Stimulated activated memory B cell treated with anti-CD40 and anti-IgM and Interleukin-4, amounts not matched to agents 10 μg/mL and 1 μg/mL and 100 μg/mL, for 72 hours (primary cell): Measurements from ENCODE around the gene TRIM37.
"Not testable (repeated sequence)": the region's sequence is repeated elsewhere in the genome, so short reads cannot be mapped to it uniquely, and the experiment has no call there.

Source experiments
- ATAC-seq: fragments of 150-1000 bp; cut with Tn5 transposase; 2 replicates; pipeline ENCODE4 v1.10.0; 2021
- H3K27ac Mint-ChIP-seq: one replicate; pipeline ENCODE4 v1.8.0; 2022; ENCODE audit warnings: mild to moderate bottlenecking, mixed read lengths
- H3K27me3 Mint-ChIP-seq: one replicate; pipeline ENCODE4 v1.8.0; 2022; ENCODE audit warnings: mixed read lengths
- H3K36me3 Mint-ChIP-seq: one replicate; pipeline ENCODE4 v1.8.0; 2022; ENCODE audit warnings: mixed read lengths
- H3K4me1 Mint-ChIP-seq: one replicate; pipeline ENCODE4 v1.8.0; 2022; ENCODE audit warnings: mixed read lengths
- H3K4me3 Mint-ChIP-seq: one replicate; pipeline ENCODE4 v1.8.0; 2022; ENCODE audit warnings: mild to moderate bottlenecking, moderate library complexity, mixed read lengths
- H3K9me3 Mint-ChIP-seq: one replicate; pipeline ENCODE4 v1.8.0; 2022; ENCODE audit warnings: mixed read lengths

Gene TRIM37

GRCh38 chr17:59093145-59093701 lies 13.5 kb downstream of the TRIM37 start:
- H3K9me3 Mint-ChIP-seq, result peaks cover 4% of the 10 kb centered on the region
- no peak for ATAC-seq
- H3K36me3 Mint-ChIP-seq, result peaks cover 16% of the 10 kb centered on the region
- peaks cover 23% of the 10 kb centered on the region for H3K4me1 Mint-ChIP-seq
- no peaks in the 10 kb centered on the region for H3K27me3 Mint-ChIP-seq
- no peak overlapping the region for H3K4me3 Mint-ChIP-seq
- H3K27ac Mint-ChIP-seq, result no peak overlapping the region

- H3K4me3 Mint-ChIP-seq, H3K27me3 Mint-ChIP-seq, H3K9me3 Mint-ChIP-seq, H3K27ac Mint-ChIP-seq, ATAC-seq: not testable (repeated sequence)
- Mint-ChIP-seq H3K36me3 (peaks cover 11% of the 10 kb centered on the region), H3K4me1 (peaks cover 12% of the 10 kb centered on the region)
These were observed 16.1 kb downstream of the TRIM37 start for GRCh38 chr17:59090593-59090992.

DNA sequence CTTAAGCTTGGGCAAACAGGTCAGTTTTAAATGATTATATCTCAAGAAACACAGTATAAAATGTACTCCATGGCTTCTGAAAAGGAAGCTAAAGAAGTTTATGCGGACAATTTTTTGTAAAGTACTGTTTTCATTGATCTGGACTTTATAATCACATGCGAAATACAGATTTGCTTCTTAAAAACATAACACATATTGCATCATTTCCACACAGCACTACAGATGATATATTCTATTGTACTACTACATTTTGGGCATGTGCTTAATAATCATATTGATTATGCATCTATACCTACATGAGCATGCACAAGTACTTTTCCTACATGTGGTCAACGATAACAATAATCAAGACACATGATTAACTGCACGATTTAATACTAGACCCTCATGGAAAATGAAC lies 22.5 kb downstream of the TRIM37 start:
- Mint-ChIP-seq H3K36me3 (peaks cover 42% of the 10 kb centered on the region), H3K4me3 (no peak overlapping the region), H3K27me3 (no peaks in the 10 kb centered on the region), H3K27ac (no peak overlapping the region), H3K4me1 (no peaks in the 10 kb centered on the region), H3K9me3 (no peaks in the 10 kb centered on the region)
- ATAC-seq, result no peak

GRCh38 chr17:59074494-59074893 lies 32.2 kb downstream of the TRIM37 start:
- H3K27me3 Mint-ChIP-seq, result no peaks in the 10 kb centered on the region
- no peak for ATAC-seq
- H3K36me3 Mint-ChIP-seq, result peaks cover 40% of the 10 kb centered on the region
- no peak overlapping the region for H3K27ac Mint-ChIP-seq
- H3K9me3 Mint-ChIP-seq, result no peaks in the 10 kb centered on the region
- no peak overlapping the region for H3K4me3 Mint-ChIP-seq
- no peaks in the 10 kb centered on the region for H3K4me1 Mint-ChIP-seq

- Mint-ChIP-seq H3K27me3 (no peaks in the 10 kb centered on the region), H3K4me1 (no peaks in the 10 kb centered on the region), H3K27ac (no peak overlapping the region), H3K36me3 (peaks cover 36% of the 10 kb centered on the region), H3K9me3 (no peaks in the 10 kb centered on the region), H3K4me3 (no peak overlapping the region)
- no peak for ATAC-seq
These were observed 32.7 kb downstream of the TRIM37 start for GRCh38 chr17:59073972-59074371.

DNA sequence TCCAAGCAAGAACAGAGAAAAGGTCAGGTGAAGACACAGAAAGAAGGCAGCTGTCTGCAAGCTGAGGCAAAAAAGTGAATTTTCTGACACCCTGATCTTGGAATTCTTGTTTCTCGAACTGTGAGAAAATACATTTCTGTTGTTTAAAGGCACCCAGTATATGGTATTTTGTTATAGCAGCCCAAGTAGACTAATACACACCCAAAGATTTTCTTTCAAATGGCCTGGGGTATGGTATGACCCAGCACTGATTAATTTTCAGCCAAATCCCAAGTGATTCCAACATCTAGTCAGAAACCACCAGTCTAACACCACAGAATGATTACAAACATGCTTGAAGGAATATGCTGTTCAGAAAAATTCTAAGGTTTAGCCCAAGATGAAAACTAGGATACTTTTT lies 36.8 kb downstream of the TRIM37 start:
- H3K4me1 Mint-ChIP-seq, result peaks cover 10% of the 10 kb centered on the region
- ATAC-seq, result no peak
- H3K4me3 Mint-ChIP-seq, result no peak overlapping the region
- no peak overlapping the region for H3K27ac Mint-ChIP-seq
- peaks cover 46% of the 10 kb centered on the region for H3K36me3 Mint-ChIP-seq
- H3K27me3 Mint-ChIP-seq, result no peaks in the 10 kb centered on the region
- no peaks in the 10 kb centered on the region for H3K9me3 Mint-ChIP-seq

DNA sequence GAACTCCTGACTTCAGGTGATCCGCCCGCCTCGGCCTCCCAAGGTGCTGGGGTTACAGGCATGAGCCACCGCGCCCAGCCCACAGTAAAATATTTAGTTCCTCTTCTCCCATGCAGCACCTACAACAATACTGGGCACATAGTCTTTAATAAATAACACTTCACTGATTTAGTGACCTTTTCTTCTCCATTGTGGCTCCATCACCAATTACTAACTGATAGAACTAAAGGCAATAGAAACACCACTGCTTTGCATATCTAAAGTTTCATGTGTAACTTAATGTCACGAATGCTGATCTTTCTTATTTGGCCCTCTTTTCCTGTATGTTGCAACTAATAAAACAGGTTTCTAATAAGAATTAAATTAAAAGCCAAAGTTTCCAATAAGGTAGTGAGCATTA lies 38.9 kb downstream of the TRIM37 start:
- no peak overlapping the region for H3K27ac Mint-ChIP-seq
- peaks cover 10% of the 10 kb centered on the region for H3K4me1 Mint-ChIP-seq
- no peak overlapping the region for H3K4me3 Mint-ChIP-seq
- no peaks in the 10 kb centered on the region for H3K27me3 Mint-ChIP-seq
- peak; percentile 58 for ATAC-seq
- H3K9me3 Mint-ChIP-seq, result no peaks in the 10 kb centered on the region
- H3K36me3 Mint-ChIP-seq, result peaks cover 45% of the 10 kb centered on the region

- Mint-ChIP-seq H3K27ac (no peak overlapping the region), H3K27me3 (no peaks in the 10 kb centered on the region), H3K36me3 (peaks cover 49% of the 10 kb centered on the region), H3K4me3 (no peak overlapping the region), H3K4me1 (peaks cover 10% of the 10 kb centered on the region), H3K9me3 (no peaks in the 10 kb centered on the region)
- ATAC-seq, result no peak
These were observed 39.3 kb downstream of the TRIM37 start for GRCh38 chr17:59067340-59067739.

DNA sequence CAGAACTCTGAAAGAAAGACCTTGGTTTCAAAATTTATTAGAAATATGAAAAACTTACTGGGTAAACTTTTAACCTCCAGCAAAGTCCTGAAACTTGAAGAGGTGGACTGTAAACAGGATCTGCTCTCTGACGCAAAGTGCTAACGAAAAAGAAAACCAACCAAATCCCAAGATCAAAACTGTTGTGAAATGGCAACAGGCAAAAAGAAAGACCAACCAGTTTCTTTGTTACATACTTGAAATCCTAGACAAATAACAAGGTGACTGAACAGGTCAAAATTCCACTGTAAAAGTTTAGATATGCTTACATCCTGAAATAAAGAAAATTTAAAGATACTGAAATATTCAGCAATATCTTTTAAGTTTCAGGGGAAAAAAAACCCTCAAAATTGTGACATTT lies 44.2 kb downstream of the TRIM37 start:
- no peak overlapping the region for H3K27ac Mint-ChIP-seq
- no peaks in the 10 kb centered on the region for H3K9me3 Mint-ChIP-seq
- no peaks in the 10 kb centered on the region for H3K27me3 Mint-ChIP-seq
- H3K4me3 Mint-ChIP-seq, result no peak overlapping the region
- no peak for ATAC-seq
- peaks cover 47% of the 10 kb centered on the region for H3K36me3 Mint-ChIP-seq
- peaks cover 5% of the 10 kb centered on the region for H3K4me1 Mint-ChIP-seq

- no peak for ATAC-seq
- Mint-ChIP-seq H3K36me3 (peaks cover 38% of the 10 kb centered on the region), H3K9me3 (no peaks in the 10 kb centered on the region), H3K4me1 (no peaks in the 10 kb centered on the region), H3K27ac (no peak overlapping the region), H3K27me3 (no peaks in the 10 kb centered on the region), H3K4me3 (no peak overlapping the region)
These were observed 49.8 kb downstream of the TRIM37 start for GRCh38 chr17:59056857-59057256.

DNA sequence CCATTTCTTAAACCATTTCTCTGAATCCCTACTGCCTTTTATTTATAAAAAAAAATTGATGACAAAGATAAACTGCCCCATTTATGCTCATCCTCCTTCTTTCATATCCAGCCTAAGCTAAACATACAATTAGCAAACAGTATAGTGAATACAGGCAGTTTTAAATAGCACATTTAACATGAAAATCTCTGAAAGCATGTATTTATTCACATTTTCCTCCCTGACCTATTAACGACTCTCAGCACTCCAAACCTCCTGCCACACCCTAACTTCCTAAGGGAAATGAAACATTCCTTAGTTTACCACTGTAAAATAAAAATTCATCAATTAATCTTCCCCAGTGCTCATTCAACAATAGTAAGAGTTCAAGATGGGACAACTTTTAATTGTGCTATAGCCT lies 56.9 kb downstream of the TRIM37 start:
- no peak overlapping the region for H3K27ac Mint-ChIP-seq
- no peak for ATAC-seq
- H3K4me3 Mint-ChIP-seq, result no peak overlapping the region
- no peaks in the 10 kb centered on the region for H3K4me1 Mint-ChIP-seq
- H3K27me3 Mint-ChIP-seq, result no peaks in the 10 kb centered on the region
- H3K36me3 Mint-ChIP-seq, result peaks cover 33% of the 10 kb centered on the region
- H3K9me3 Mint-ChIP-seq, result no peaks in the 10 kb centered on the region

GRCh38 chr17:59047616-59048015 lies 59.1 kb downstream of the TRIM37 start:
- no peak overlapping the region for H3K4me3 Mint-ChIP-seq
- H3K27ac Mint-ChIP-seq, result no peak overlapping the region
- no peaks in the 10 kb centered on the region for H3K9me3 Mint-ChIP-seq
- H3K36me3 Mint-ChIP-seq, result peaks cover 45% of the 10 kb centered on the region
- H3K4me1 Mint-ChIP-seq, result no peaks in the 10 kb centered on the region
- H3K27me3 Mint-ChIP-seq, result no peaks in the 10 kb centered on the region
- no peak for ATAC-seq

GRCh38 chr17:59046192-59046591 lies 60.5 kb downstream of the TRIM37 start:
- Mint-ChIP-seq H3K27me3 (no peaks in the 10 kb centered on the region), H3K4me3 (no peak overlapping the region), H3K9me3 (no peaks in the 10 kb centered on the region), H3K36me3 (peaks cover 43% of the 10 kb centered on the region), H3K27ac (no peak overlapping the region), H3K4me1 (no peaks in the 10 kb centered on the region)
- no peak for ATAC-seq

GRCh38 chr17:59038734-59039133 lies 67.9 kb downstream of the TRIM37 start:
- H3K4me1 Mint-ChIP-seq, result no peaks in the 10 kb centered on the region
- no peaks in the 10 kb centered on the region for H3K9me3 Mint-ChIP-seq
- H3K27ac Mint-ChIP-seq, result no peak overlapping the region
- no peaks in the 10 kb centered on the region for H3K27me3 Mint-ChIP-seq
- no peak overlapping the region for H3K4me3 Mint-ChIP-seq
- no peak for ATAC-seq
- peaks cover 67% of the 10 kb centered on the region for H3K36me3 Mint-ChIP-seq

GRCh38 chr17:59037960-59038359 lies 68.7 kb downstream of the TRIM37 start:
- H3K4me3 Mint-ChIP-seq, result no peak overlapping the region
- peaks cover 60% of the 10 kb centered on the region for H3K36me3 Mint-ChIP-seq
- H3K27ac Mint-ChIP-seq, result no peak overlapping the region
- H3K9me3 Mint-ChIP-seq, result no peaks in the 10 kb centered on the region
- H3K4me1 Mint-ChIP-seq, result no peaks in the 10 kb centered on the region
- no peak for ATAC-seq
- H3K27me3 Mint-ChIP-seq, result no peaks in the 10 kb centered on the region

- ATAC-seq, result no peak
- H3K27ac Mint-ChIP-seq, result no peak overlapping the region
- no peaks in the 10 kb centered on the region for H3K9me3 Mint-ChIP-seq
- peaks cover 41% of the 10 kb centered on the region for H3K36me3 Mint-ChIP-seq
- H3K27me3 Mint-ChIP-seq, result no peaks in the 10 kb centered on the region
- no peak overlapping the region for H3K4me3 Mint-ChIP-seq
- H3K4me1 Mint-ChIP-seq, result peaks cover 17% of the 10 kb centered on the region
These were observed 75.9 kb downstream of the TRIM37 start for GRCh38 chr17:59030811-59031210.

- Mint-ChIP-seq H3K36me3 (peaks cover 28% of the 10 kb centered on the region), H3K27ac (peak overlapping the region; percentile 71), H3K9me3 (no peaks in the 10 kb centered on the region), H3K4me1 (peaks cover 17% of the 10 kb centered on the region), H3K4me3 (no peak overlapping the region), H3K27me3 (no peaks in the 10 kb centered on the region)
- ATAC-seq, result no peak
These were observed 78.4 kb downstream of the TRIM37 start for GRCh38 chr17:59028328-59028727.
